Activated CD4-positive, CD25-positive, alpha-beta regulatory T cell treated with anti-CD3 and anti-CD28 coated beads, Interleukin-2, amount 50 U/mL, for 72 hours (primary cell): ENCODE results near the gene TRRAP.
A peak's percentile ranks its signal among the peaks of the same experiment; 100 is the strongest.
"Not testable (repeated sequence)": the region's sequence is repeated elsewhere in the genome, so short reads cannot be mapped to it uniquely, and the experiment has no call there.

Experiments
- DNase-seq: peaks from one replicate; pipeline ENCODE4 v3.0.0; 2021

TRRAP gene

GRCh38 chr7:98878365-98879197, at the start of gene TRRAP:
TSS of gene TRRAP (plus strand) at chr7:98878532. CDS start at chr7:98881151, 2,619 bp downstream.
- peak; percentile 85 for DNase-seq

- no peak for DNase-seq
Observed at GRCh38 chr7:98830972-98831548, 47.3 kb upstream of the TRRAP start.

- DNase-seq = peak; percentile 51
Observed at GRCh38 chr7:98831641-98832221, 46.6 kb upstream of the TRRAP start.

- no peak for DNase-seq
Observed at GRCh38 chr7:98833022-98833421, 45.3 kb upstream of the TRRAP start.

GRCh38 chr7:98834949-98835348, 43.4 kb upstream of the TRRAP start:
- DNase-seq = no peak

GRCh38 chr7:98836811-98837629, 41.3 kb upstream of the TRRAP start:
- DNase-seq = peak; percentile 35

GRCh38 chr7:98837630-98837972, 40.7 kb upstream of the TRRAP start:
- DNase-seq = no peak

- DNase-seq = no peak
Observed at GRCh38 chr7:98840096-98840495, 38.2 kb upstream of the TRRAP start.

GRCh38 chr7:98840722-98841121, 37.6 kb upstream of the TRRAP start:
- no peak for DNase-seq

- DNase-seq = peak; percentile 78
Observed at GRCh38 chr7:98841179-98841997, 36.9 kb upstream of the TRRAP start.

- not testable (repeated sequence) for DNase-seq
Observed at GRCh38 chr7:98842552-98842951, 35.8 kb upstream of the TRRAP start.

GRCh38 chr7:98848918-98849317, 29.4 kb upstream of the TRRAP start:
- DNase-seq = no peak

GRCh38 chr7:98852826-98853225, 25.5 kb upstream of the TRRAP start:
- DNase-seq = no peak

- no peak for DNase-seq
Observed at GRCh38 chr7:98855610-98856422, 22.5 kb upstream of the TRRAP start.

GRCh38 chr7:98860071-98860470, 18.3 kb upstream of the TRRAP start:
- no peak for DNase-seq

- no peak for DNase-seq
Observed at GRCh38 chr7:98862203-98862602, 16.1 kb upstream of the TRRAP start.

- DNase-seq = no peak
Observed at GRCh38 chr7:98862716-98863420, 15.5 kb upstream of the TRRAP start.

- DNase-seq = no peak
Observed at GRCh38 chr7:98863601-98864000, 14.7 kb upstream of the TRRAP start.

- no peak for DNase-seq
Observed at GRCh38 chr7:98864731-98865453, 13.4 kb upstream of the TRRAP start.

- no peak for DNase-seq
Observed at GRCh38 chr7:98866351-98866750, 12.0 kb upstream of the TRRAP start.
